Loucy (cell line): Measurements from ENCODE around the gene SMC1B.

Source experiments
- EZH2phosphoT487 ChIP-seq: fragments of 200-600 bp; IDR thresholded peaks from 2 replicates; pipeline ENCODE4 v1.6.1; 2018; ENCODE audit warnings: antibody characterized with exemption, mild to moderate bottlenecking, moderate library complexity, borderline replicate concordance
- TF ChIP-seq, protein P1 (sequence below): fragments of 200-600 bp; sonication (generic); conservative IDR thresholded peaks from 2 replicates; pipeline ENCODE4 v1.5.1; 2014; ENCODE audit warnings: mild to moderate bottlenecking, antibody characterized with exemption, low read length

DNA sequence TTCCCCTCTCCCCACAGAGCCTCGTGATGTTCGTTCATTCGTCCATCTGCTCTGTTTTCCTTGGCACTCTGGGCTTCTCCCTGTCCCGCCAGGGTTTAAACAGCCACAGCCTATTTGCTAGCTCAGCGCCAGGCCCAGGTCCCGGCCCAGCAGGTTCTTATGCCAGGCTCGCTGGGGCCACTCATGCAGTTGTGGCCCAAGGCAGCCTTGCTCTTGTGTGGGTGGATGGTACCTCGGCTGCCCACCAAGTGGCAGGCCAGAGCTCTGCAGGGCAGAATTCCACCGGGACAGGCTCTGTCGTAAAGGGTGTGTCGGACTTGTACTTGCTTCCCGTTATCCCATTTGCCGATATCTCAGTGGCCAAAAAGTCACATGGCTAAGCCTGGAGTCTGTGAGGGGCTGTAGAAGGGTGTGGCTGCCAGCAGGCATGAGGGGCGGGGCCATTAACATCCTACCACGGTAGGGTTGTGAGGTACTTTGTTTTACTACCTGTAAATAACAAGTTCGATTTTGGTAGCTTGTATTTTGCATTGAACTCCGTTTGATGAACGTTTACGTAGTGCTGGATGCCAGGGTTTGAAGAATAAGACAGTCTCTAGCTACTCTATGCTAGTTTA lies 95.7 kb downstream of the SMC1B start:
- TF ChIP-seq, protein P1, sequence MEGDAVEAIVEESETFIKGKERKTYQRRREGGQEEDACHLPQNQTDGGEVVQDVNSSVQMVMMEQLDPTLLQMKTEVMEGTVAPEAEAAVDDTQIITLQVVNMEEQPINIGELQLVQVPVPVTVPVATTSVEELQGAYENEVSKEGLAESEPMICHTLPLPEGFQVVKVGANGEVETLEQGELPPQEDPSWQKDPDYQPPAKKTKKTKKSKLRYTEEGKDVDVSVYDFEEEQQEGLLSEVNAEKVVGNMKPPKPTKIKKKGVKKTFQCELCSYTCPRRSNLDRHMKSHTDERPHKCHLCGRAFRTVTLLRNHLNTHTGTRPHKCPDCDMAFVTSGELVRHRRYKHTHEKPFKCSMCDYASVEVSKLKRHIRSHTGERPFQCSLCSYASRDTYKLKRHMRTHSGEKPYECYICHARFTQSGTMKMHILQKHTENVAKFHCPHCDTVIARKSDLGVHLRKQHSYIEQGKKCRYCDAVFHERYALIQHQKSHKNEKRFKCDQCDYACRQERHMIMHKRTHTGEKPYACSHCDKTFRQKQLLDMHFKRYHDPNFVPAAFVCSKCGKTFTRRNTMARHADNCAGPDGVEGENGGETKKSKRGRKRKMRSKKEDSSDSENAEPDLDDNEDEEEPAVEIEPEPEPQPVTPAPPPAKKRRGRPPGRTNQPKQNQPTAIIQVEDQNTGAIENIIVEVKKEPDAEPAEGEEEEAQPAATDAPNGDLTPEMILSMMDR = peak; percentile 49
- TF ChIP-seq EZH2phosphoT487 = no peak
